Posterior vena cava (tissue), 2 donors: ENCODE data around the gene EQTN. TPM values are rescaled to one million over a fixed set of nuclear protein-coding genes. Genes with fewer than 3 reads are reported as not detected.

Experiments
- DNase-seq: peaks from one replicate; pipeline ENCODE4 v3.0.0-alpha.2; 2020; ENCODE audit warnings: low spot score
- intact Hi-C, 2 donors: fragments of 100-400 bp; cut with DNase I; formaldehyde crosslinking; loops; one replicate each; pipeline versions ENCODE4 v1.14.1 to v1.14.2; 2022 to 2023
- total RNA-seq, 2 donors: library from RNA; stranded (reverse); fragmentation: NEBNext Ultra II Directional; extraction: Animal tissue kit (Norgen Biotek cat#: 25700); gene quantifications; one replicate each; pipeline ENCODE4 v1.2.1, GENCODE V29; 2021
- donor health status: DM: yes; HTN: yes; CAD: no.
- donor health status: DM: yes; HTN: yes; CAD: no.

The EQTN gene
- total RNA-seq, 2 donors from 2014 or later = not detected

DNA sequence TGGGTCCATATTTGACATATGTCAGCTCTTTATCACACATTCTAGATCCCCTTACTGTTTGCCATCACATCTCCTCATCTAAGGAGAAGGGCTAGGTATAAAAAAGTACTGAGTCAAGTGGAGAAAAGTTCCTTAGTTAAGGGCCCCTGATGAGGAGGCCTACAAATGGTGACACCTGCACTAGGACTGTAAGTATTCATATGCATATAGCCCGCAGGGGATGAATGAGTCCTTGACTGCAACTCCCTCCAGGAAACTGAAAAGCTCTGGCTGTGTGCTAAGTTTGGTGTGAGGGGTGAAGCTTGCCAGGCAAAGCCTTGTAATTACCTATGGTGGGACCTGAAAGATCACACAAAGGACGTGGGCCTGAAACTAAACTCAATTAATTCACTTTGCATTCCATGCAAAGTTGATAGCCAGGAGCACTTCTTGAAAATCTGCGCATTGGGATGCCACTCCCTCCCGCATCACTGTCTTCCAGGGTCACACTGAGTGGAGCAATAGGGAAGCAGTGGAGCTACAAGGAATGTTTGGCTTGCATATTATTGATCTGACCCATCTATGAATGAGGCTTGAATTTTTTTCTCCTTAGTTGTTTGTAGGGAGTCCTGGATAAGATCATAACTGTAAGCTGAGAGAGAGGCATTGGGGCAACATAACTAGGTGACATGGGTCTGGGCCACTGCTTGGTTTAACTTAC lies 11.9 kb upstream of the EQTN start:
- DNase-seq = no peak

DNA sequence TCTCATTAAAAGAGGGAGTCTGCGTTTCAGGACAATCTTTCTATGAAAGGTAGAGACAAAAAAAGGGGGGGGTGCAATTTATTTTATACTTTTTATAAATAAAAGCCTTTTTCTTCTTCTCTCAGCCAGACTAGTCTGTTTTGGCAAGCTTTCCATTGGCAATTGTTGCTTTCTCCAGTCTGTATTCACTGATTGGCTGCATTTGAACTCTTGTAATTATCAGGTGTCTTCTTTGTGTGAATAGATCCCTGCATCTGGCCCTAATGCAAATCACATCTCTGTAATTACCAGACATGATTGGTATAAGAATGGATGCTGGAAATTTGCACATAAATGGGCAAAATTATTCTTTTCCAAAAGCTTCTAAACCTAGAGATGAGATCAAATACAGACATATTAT lies 7.6 kb upstream of the EQTN start:
- intact Hi-C loops = no loop called here
- DNase-seq = no peak

More for the DNA sequence above, 11.9 kb upstream of the EQTN start:
- intact Hi-C loops = no loop called here

DNA sequence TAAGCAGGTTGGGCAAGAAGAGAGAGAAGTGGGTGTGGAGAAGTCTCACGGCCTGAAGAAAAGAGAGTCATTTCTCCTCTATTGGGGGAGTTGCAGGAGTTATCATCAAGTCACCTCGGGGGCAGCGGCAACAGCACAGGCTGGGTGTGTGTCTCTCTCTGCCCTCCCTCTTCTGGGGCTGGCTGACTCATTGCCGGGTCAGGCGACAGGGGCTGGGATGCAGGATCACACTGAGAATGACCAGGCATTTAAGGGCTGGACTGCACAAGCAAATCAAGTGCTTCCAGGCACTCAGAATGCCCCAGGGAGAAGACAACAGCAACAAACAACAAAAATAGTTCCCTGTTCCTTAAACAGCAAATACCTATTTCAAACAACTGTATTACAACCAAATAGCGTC lies 6.3 kb upstream of the EQTN start:
- intact Hi-C loops = no loop called here
- DNase-seq = no peak

DNA sequence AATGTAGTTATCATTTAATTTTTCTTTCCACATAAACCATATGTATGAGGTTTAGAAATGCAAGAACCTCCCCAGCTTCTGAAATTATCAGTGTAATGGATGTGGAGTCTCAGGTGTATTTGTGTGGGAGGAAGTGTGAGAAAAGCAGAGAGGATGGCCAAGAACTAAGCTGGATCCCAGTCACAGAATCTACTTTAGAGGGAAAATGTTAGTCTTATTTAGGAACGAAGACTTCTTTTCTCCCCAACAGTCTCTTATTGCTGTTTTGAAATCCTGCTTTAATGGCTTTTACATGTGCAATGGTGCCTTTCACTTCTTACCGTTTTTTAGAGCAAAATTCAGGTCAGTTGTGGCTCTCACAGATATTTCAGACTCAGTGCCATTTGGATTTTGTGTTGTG lies 3.0 kb downstream of the EQTN start:
- DNase-seq = no peak
- intact Hi-C loops = no loop called here

DNA sequence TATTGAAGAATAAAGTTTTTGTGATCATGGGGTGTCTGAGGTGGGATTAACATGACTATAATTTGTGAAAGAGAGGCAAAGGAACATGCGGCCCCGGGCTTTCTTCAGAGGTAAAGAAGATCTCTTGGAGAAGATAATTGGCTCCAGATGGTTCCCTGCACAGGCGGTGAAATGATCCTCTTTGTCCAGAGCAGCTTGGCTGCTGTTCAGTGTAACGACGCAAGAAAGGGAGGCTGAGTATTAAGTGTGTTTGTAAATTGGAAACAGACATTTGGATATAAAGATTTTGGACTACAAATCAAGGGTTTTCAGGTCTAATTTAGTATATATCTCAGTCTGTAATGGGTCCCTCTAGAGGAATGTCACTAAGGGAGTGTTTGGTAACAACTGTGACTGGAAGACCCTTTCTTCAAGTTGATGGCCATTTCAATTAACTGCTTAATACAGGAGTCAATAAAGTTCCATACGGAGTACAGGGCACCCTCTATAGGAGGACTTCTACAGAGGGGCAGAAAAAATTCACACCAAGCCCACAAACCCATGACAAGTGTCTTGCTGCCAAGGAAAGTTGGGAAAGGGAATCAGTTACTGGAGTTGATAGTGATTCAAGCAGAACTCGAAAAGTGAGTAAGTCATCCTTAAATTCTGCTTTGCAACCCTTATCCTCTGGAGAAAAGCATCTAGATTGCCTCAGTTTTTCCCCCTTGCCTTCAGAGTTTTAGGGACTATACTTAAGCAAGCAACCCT lies 4.1 kb downstream of the EQTN start:
- intact Hi-C loops = no loop called here
- DNase-seq = no peak

DNA sequence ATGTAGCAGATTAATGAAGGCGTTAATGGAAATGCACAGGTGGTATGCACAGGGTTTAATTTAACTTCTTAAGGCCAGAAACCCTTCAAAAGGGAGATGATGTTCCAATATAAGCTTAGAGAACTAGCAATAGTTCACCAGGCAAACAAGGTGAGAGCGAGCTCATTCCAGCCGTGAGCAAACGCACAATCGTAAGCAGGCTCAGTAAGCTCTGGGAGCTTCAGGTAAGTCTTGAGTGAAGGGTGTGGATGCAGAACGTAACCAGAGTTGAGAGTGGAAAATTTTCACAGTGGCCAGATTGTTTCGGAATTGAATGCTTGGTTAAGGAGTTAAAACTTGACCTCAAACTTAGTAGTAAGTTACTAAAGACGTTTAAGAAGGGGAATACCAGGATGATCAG lies 5.7 kb downstream of the EQTN start:
- no peak for DNase-seq
- intact Hi-C loops = no loop called here

DNA sequence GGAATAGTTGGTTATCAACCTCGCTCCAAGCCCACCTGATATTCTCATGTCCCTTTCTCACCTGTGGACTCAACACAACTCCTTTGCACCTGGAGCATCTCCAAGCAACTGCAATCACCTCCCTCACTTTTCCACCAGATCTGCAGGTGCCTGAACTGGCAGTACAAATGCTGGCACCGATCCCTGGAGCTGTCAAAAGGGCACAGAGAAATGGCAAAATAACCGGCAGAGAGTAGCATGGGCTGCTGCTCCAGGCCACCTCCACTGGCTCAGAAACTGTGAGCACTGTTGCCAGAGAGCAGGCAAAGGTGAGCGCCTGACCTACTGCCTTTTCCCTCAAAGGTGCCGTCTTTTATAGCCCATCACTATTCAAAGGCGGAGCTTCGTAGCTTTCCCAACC lies 14.7 kb downstream of the EQTN start:
- intact Hi-C loops = loop anchor here in 1 of 2 donors (10.0 kb wide), 1 partner anchor 247 kb away; no protein-coding TSS in a partner anchor
- no peak for DNase-seq

DNA sequence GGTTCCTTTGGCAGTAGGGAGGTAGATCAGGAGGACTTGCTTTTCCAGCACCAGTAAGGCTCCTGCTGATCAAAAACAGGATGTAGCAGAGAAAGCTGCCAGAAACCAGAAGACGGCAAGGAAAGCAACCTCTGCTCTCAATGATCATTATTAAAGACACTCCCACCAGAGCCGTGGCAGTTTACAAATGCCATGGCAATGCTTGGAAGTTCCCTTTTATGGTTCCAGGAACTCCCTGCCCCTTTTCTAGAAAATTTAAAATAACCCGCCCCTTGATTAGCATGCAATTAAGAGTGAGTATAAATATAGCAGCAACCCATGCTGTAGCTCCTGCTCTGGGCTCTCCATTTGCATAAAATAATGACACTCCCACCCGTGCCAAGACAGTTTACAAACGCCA lies 16.1 kb downstream of the EQTN start:
- intact Hi-C loops = loop anchor here in 1 of 2 donors (10.0 kb wide), 1 partner anchor 246 kb away; no protein-coding TSS in a partner anchor
- peak; percentile 41 for DNase-seq

DNA sequence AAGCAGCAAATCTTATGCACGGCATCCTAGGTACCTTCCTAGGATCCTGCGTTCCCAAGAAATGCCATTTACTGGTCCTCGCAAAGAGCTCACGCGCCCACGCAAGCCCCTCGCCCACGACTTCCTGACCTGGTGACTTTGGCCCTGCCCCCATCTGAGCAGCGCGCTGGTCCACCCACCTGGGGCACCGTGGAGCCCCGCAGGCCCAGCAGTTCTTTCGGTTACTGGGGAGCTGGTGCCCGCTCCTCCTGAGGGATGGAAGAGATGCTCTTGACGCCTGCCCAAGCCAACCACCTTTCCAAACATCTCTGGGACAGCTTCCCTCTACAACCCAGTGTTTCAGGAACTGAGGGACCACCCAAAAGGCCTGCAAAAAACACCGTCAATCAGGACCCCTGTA lies 16.7 kb downstream of the EQTN start:
- DNase-seq = peak; percentile 57
- intact Hi-C loops = loop anchor here in 1 of 2 donors (10.0 kb wide), 1 partner anchor 245 kb away; no protein-coding TSS in a partner anchor

DNA sequence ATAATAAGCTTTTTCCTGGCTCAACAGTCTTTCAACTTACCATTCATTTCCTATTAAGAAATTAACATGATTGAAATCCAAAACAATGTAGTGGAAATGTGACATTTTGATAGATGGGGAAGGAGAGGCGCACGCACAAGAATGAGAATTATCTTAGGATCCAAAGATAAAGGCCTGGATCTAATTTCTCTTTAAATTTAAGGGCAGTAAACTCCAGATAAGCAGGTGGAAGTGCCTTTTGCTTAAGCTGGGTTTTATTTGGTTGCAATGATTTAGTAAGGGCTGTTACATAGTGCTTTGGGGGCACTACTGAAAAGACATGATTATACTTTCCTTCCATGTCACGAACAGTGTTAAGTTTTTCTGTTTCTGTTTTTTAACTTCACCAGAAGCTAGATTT lies 17.3 kb downstream of the EQTN start:
- DNase-seq = no peak
- intact Hi-C loops = loop anchor here in 1 of 2 donors (10.0 kb wide), 1 partner anchor 245 kb away; no protein-coding TSS in a partner anchor

DNA sequence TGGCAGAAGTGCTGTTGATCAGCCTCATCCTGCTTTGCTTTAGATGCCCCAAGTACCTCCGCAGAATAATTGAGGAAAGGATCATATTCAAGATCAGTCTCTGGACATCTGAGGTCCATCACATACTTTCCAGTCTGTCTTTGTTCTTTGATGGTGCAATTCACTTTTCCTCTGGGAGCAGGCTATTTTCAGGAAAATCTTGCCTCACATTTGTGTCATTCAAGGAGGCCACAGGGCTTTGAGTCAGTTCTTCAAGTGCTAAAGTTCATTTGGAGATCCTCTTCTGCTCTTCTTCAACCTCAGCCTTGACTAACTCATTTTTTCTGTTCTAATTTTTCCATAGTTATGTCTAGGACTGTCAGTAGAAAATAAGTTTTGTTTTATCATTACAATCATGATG lies 18.6 kb downstream of the EQTN start:
- no peak for DNase-seq
- intact Hi-C loops = no loop called here

DNA sequence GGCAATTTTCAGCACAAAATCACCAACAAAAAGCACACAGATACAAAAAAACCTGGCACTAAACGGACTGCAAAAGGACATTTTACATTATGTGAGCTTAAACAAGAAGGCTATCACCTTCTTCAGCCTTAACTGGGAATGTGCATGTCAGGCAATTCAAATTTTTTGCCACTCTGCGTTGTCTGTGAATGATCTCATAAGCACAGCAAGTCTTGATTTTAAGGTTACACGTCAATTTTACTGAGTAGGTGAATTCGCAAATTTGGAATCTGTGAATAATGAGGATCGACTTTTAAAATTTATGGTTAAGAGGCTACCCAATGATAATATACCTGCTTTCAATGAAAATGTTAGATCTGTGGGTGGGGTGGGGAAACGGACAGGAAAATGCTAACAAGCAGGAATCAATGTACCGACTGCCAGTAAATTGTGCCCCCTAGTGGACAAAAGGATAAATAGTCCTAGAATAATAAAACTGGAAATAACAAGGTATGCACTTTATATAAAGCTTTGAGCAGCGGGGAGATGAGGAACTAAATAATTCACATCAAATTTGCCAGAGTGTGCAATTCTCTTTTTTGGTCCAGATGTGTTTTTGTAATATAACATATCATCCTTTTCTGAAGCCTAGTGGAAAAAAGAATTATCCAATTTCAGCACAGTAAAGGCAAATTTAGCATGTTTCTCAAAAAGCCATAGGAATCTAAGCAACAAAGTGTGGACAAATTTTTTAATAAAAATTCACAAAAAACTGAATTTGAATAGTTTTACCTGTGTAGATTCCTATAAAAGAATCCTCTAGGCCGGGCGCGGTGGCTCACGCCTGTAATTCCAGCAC lies 20.5 kb downstream of the EQTN start:
- intact Hi-C loops = no loop called here
- DNase-seq = no peak

DNA sequence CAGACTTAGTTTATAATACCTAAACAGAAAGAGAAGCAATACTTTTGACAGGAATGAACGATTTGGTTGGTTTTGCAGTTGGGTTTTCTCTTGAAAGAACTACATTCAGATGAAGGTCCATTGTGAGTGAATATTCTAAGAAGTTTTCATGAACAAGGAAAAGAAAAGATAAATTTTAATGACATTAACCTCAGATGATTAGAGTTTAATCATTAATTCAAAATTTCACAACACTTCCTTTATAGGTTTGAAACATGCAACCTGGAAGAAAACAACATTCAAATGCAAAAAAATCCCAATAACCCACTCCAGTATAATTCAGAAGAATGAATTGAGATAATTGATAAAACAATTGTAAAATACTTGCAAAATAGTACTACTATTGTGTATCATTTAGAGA lies 23.8 kb downstream of the EQTN start:
- intact Hi-C loops = no loop called here
- DNase-seq = no peak

DNA sequence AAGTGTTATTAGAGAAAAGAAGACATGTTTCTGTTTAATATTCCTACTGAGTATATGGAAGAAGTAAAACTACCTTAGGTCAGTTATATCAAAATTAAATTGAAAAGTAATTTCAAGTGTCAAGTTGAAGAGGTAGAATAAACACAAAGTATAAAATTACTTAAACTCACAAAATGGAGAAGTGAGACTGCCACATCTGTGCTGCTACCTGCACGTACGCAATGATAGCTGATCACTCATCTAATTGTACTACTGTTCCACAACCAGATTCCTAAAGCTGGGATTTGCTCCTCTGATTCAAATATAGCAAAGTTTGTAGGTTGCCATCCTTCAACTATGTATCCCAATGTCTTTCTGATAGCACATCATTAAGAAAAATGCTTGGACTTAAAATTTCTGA lies 24.8 kb downstream of the EQTN start:
- DNase-seq = no peak
- intact Hi-C loops = no loop called here

DNA sequence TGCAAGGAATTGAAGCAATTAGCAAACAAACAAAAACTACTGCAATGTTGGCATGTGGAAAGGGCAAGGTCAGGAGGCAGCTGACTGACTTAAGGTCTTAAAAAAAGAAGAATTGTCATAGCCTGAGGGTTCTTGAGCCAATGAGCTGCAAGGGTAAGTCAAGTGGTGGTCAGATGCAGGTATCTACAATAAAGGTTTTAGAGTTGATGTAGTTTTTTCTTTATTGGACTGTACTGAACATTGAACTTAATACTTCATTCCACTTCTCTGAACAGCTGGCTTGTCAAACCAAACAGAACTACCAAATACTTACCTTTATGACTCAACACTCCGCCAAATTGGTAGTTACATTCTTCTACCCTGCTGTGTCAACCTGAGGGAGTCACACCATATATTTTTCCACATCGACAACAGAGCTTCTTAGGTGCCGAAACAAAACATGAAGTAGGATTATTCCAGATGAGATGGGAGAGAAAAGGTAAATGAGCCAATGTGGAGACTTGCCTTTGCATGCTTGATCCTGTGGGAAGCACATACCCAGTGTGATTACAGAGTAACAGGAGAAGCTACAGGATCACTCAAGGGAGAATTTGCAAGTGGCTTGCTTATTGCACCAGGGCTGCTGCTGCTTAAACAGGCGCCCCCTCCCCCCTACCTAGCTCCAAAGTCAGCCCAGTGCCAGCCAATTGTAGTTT lies 35.3 kb downstream of the EQTN start:
- intact Hi-C loops = loop anchor here in 1 of 2 donors (10.0 kb wide), 1 partner anchor 217 kb away; no protein-coding TSS in a partner anchor
- DNase-seq = no peak

DNA sequence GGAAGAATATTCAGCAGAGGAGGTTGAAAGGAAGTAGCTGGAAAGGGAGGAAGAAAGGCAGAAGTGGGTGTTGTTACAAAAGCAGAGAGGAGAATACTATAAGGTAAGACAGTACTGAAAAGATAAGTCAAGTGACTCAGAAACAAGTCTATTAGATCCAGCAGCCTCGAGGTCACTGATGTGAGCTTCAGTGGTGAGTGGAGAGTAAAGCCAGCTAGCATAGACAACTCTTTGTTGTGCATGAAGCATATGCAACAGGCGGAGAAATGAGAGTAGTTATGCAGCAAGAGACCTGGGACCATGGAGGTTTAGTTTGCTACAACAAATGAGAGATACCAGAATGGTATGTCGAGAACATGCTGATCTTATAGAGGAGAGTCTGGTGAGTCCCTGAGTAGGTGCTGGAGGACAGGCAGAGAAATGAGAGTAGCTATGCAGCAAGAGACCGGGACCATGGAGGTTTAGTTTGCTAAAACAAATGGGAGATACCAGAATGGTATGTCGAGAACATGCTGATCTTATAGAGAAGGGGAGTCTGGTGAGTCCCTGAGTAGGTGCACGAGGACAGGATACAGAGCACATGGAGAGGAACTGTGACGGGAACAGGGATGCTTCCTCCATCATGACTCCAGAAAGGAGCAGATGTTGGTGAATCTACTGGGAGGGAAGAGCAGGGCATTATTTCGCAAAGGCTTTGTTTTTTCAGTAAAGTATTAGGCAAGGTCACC lies 36.0 kb downstream of the EQTN start:
- intact Hi-C loops = loop anchor here in 1 of 2 donors (10.0 kb wide), 1 partner anchor 216 kb away; no protein-coding TSS in a partner anchor

DNA sequence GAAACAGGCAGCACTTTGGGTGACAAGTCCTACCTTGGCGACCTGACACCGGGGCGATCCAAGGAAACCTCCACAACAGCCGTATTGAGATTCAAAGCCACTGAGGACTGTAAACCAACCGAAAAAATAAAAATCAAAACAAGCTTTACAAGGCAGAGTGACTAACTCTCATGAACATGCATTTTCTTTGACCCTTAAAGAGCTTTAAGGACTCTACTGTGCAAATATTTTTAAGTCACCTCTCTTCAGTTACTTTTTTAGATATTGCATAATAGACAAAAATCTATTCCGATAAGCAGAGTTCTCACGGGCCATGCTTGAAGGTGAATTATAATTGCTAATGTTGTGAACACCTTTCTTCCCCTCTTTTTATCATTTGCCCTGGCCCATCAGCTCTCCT lies 38.3 kb downstream of the EQTN start:
- DNase-seq = no peak
- intact Hi-C loops = no loop called here

More for the DNA sequence above, 36.0 kb downstream of the EQTN start:
- no peak for DNase-seq

DNA sequence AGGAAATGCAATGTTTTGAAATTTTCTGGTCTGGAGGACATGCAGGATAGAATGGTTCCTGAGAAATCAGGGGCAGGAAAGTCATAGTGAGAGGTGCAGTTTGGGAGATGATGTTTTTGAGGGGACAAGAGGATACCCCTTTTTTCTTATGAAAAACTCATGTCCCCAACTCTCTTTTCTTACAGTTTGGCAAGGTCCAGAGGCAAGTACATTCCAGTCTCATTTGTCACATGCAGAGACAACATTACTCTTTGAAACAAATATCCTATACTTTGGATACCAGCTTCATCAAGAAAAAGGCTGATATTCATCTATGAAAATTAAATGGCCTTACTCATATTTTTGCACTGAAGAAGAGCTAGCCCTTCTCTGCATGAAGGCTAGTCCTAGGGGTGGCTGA lies 48.2 kb downstream of the EQTN start:
- DNase-seq = no peak
- intact Hi-C loops = no loop called here

DNA sequence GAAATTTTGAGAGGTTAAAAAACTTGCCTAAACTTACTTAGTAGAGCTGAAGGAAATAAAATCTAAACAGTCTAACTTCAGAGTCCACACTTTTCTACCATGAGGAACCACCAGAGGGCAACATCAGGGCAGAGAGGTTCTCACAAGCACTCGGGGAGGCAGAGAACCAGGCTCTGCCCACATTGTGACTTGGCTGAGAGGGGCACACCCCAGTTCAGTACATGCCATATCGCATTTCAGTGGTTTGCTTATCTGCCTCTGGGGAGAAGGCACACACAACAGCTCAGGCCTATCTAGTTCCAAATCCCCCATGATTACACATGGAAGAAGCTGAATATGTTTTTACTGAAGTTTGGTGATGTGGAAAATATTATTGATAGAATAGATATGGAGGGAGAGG lies 49.2 kb downstream of the EQTN start:
- no peak for DNase-seq
- intact Hi-C loops = no loop called here
